Prostate gland (tissue), 2 donors: ENCODE measurements around the gene RNF217. TPM values are rescaled to one million over a fixed set of nuclear protein-coding genes. Genes with fewer than 3 reads are reported as not detected.

Source experiments
- DNase-seq: peaks from one replicate; pipeline ENCODE4 v3.0.0-alpha.2; 2019; ENCODE audit warnings: low spot score
- H3K27ac ChIP-seq, 2 donors: fragments of 200-600 bp; sonication (generic); 2 replicates each; pipeline ENCODE4 v1.5.1; 2017 to 2019
- H3K27me3 ChIP-seq: fragments of 200-600 bp; sonication (generic); replicated peaks from 2 replicates; pipeline ENCODE4 v1.5.1; 2019; ENCODE audit not compliant: insufficient read depth
- H3K36me3 ChIP-seq, 2 donors: fragments of 200-600 bp; sonication (generic); 1 replicate in 1 of 2; 2 replicates in 1 of 2; pipeline versions ENCODE4 v1.5.1 to v1.8.1; 2017 to 2019
- H3K4me1 ChIP-seq: fragments of 200-600 bp; sonication (generic); replicated peaks from 2 replicates; pipeline ENCODE4 v1.5.1; 2019
- H3K4me3 ChIP-seq, 2 donors: fragments of 200-600 bp; sonication (generic); 2 replicates each; pipeline ENCODE4 v1.5.1; 2017 to 2019
- H3K9me3 ChIP-seq: fragments of 200-600 bp; sonication (generic); 2 replicates; pipeline ENCODE4 v1.5.1; 2017
- CTCF ChIP-seq, 4 experiments: fragments of 200-600 bp in 2 of 4; fragments of 450-650 bp in 2 of 4; sonication (generic) in 2 of 4; IDR thresholded peaks; 1 replicate in 3 of 4; 2 replicates in 1 of 4; pipeline ENCODE4 v1.5.1; 2016 to 2019; ENCODE audit warnings: antibody characterized with exemption in 4 of 4, mild to moderate bottlenecking in 2 of 4, moderate library complexity in 2 of 4
- POLR2A ChIP-seq: fragments of 450-650 bp; IDR thresholded peaks from one replicate; pipeline ENCODE4 v1.6.1; 2016; ENCODE audit warnings: antibody characterized with exemption, mild to moderate bottlenecking
- POLR2AphosphoS5 ChIP-seq: sonication (generic); formaldehyde crosslinking; IDR thresholded peaks from one replicate; pipeline ENCODE4 v1.6.1; 2017; ENCODE audit warnings: antibody characterized with exemption
- WGBS: methylation state at CpG from one replicate; pipeline ENCODE4 v1.1.5; 2018; 5-methylcytosine and 5-hydroxymethylcytosine counted together
- intact Hi-C: fragments of 100-400 bp; cut with DNase I; formaldehyde crosslinking; loops from one replicate; pipeline ENCODE4 v1.14.2; 2022
- total RNA-seq, 2 donors: library from RNA; depleted of rRNA; stranded (reverse); fragments of >200 nt; gene quantifications; one replicate each; pipeline ENCODE4 v1.1.0, GENCODE V29; 2016

The RNF217 gene
- total RNA-seq, 2 donors from 2014 or later: 12.1 to 24.3 TPM

GRCh38 chr6:125048274-125048673 lies 86.0 kb downstream of the RNF217 start:
- 54% methylated on average over 2 of the region's 2 CpGs for WGBS
- Histone ChIP-seq H3K4me1 (no peaks in the 10 kb centered on the region), H3K36me3 (no peaks in the 10 kb centered on the region), H3K27me3 (no peaks in the 10 kb centered on the region), H3K9me3 (no peaks in the 10 kb centered on the region), H3K27ac (no peak overlapping the region), H3K4me3 (no peak overlapping the region)
- intact Hi-C loops: no loop called here
- no peak for TF ChIP-seq POLR2A
- TF ChIP-seq POLR2AphosphoS5: no peak
- no peak for TF ChIP-seq CTCF (IDR thresholded peaks at IDR 0.05)
- no peak for DNase-seq

- H3K27ac ChIP-seq: no peak overlapping the region
- H3K4me1 ChIP-seq: no peaks in the 10 kb centered on the region
- H3K9me3 ChIP-seq: no peaks in the 10 kb centered on the region
- TF ChIP-seq POLR2AphosphoS5: no peak
- TF ChIP-seq POLR2A: no peak
- no peak for TF ChIP-seq CTCF (IDR thresholded peaks at IDR 0.05)
- intact Hi-C loops: no loop called here
- no peak overlapping the region for H3K4me3 ChIP-seq
- H3K36me3 ChIP-seq: no peaks in the 10 kb centered on the region
- 35% methylated on average over 4 of the region's 4 CpGs for WGBS
- H3K27me3 ChIP-seq: no peaks in the 10 kb centered on the region
- DNase-seq: no peak
Measured at GRCh38 chr6:125050663-125051318, 88.6 kb downstream of the RNF217 start.

- Histone ChIP-seq H3K27ac (no peak overlapping the region), H3K36me3 (no peaks in the 10 kb centered on the region), H3K4me3 (no peak overlapping the region), H3K9me3 (no peaks in the 10 kb centered on the region), H3K4me1 (no peaks in the 10 kb centered on the region), H3K27me3 (no peaks in the 10 kb centered on the region)
- intact Hi-C loops: no loop called here
- DNase-seq: no peak
- TF ChIP-seq POLR2A: no peak
- TF ChIP-seq POLR2AphosphoS5: no peak
- TF ChIP-seq CTCF (IDR thresholded peaks at IDR 0.05): no peak
- 85% methylated on average over 2 of the region's 2 CpGs for WGBS
Measured at GRCh38 chr6:125053809-125054208, 91.6 kb downstream of the RNF217 start.

- WGBS: 94% methylated on average over 2 of the region's 2 CpGs
- DNase-seq: no peak
- TF ChIP-seq POLR2A (no peak), POLR2AphosphoS5 (no peak), CTCF (IDR thresholded peaks at IDR 0.05) (no peak)
- Histone ChIP-seq H3K4me3 (no peak overlapping the region), H3K9me3 (no peaks in the 10 kb centered on the region), H3K27me3 (no peaks in the 10 kb centered on the region), H3K36me3 (no peaks in the 10 kb centered on the region), H3K4me1 (no peaks in the 10 kb centered on the region), H3K27ac (no peak overlapping the region)
- intact Hi-C loops: no loop called here
Measured at GRCh38 chr6:125054331-125054730, 92.1 kb downstream of the RNF217 start.
